SK-N-SH treated with all-trans-retinoic acid at 6 μM for 48 hours (cell line): Measurements from ENCODE around the gene SORL1-AS1.

Source experiments
- ATAC-seq: fragments of 200-7000 bp; cut with Tn5 transposase; 3 replicates; pipeline ENCODE4 v1.9.1; 2020; ENCODE audit warnings: mild to moderate bottlenecking, moderate library complexity
- ARNTL ChIP-seq: fragments of 450-650 bp; formaldehyde crosslinking; IDR thresholded peaks from 2 replicates; pipeline ENCODE4 v1.5.0; 2020; ENCODE audit warnings: low read depth, mild to moderate bottlenecking, moderate library complexity, borderline replicate concordance
- BACH2 ChIP-seq: fragments of 250-450 bp; sonication (Bioruptor Pico); IDR thresholded peaks from 2 replicates; pipeline ENCODE4 v1.9.0; 2021; ENCODE audit warnings: mild to moderate bottlenecking, borderline replicate concordance
- CSDC2 ChIP-seq: fragments of 250-450 bp; sonication (Bioruptor Pico); IDR thresholded peaks from 2 replicates; pipeline ENCODE4 v1.5.0; 2020; ENCODE audit warnings: mild to moderate bottlenecking, moderate library complexity
- ESRRG ChIP-seq: fragments of 250-450 bp; sonication (Bioruptor Pico); IDR thresholded peaks from 2 replicates; pipeline ENCODE4 v1.6.1; 2021; ENCODE audit warnings: mild to moderate bottlenecking
- GLIS3 ChIP-seq: fragments of 250-450 bp; sonication (Bioruptor Pico); IDR thresholded peaks from 2 replicates; pipeline ENCODE4 v1.5.0; 2020; ENCODE audit warnings: mild to moderate bottlenecking, moderate library complexity
- ISL1 ChIP-seq: fragments of 250-450 bp; sonication (Bioruptor Pico); IDR thresholded peaks from 2 replicates; pipeline ENCODE4 v2.1.2; 2022; ENCODE audit warnings: mild to moderate bottlenecking, moderate library complexity
- OSR1 ChIP-seq: fragments of 250-450 bp; sonication (Bioruptor Pico); IDR thresholded peaks from 2 replicates; pipeline ENCODE4 v1.8.0; 2022; ENCODE audit warnings: moderate library complexity, mild to moderate bottlenecking, inconsistent platforms
- PATZ1 ChIP-seq: fragments of 250-450 bp; sonication (Bioruptor Pico); IDR thresholded peaks from 2 replicates; pipeline ENCODE4 v1.8.0; 2020; ENCODE audit warnings: mild to moderate bottlenecking, moderate library complexity, borderline replicate concordance
- POU6F1 ChIP-seq: fragments of 250-450 bp; sonication (Bioruptor Pico); IDR thresholded peaks from 2 replicates; pipeline ENCODE4 v1.8.0; 2021; ENCODE audit warnings: low read depth, mild to moderate bottlenecking, moderate library complexity, borderline replicate concordance
- PPARA ChIP-seq: fragments of 250-450 bp; sonication (Bioruptor Pico); IDR thresholded peaks from 2 replicates; pipeline ENCODE4 v1.5.0; 2020; ENCODE audit warnings: mild to moderate bottlenecking, borderline replicate concordance
- RARB ChIP-seq: fragments of 250-450 bp; sonication (Bioruptor Pico); IDR thresholded peaks from 2 replicates; pipeline ENCODE4 v1.8.0; 2021; ENCODE audit warnings: mild to moderate bottlenecking, moderate library complexity
- SNAI2 ChIP-seq: fragments of 250-450 bp; sonication (Bioruptor Pico); IDR thresholded peaks from 2 replicates; pipeline ENCODE4 v1.5.0; 2020; ENCODE audit warnings: mild to moderate bottlenecking, moderate library complexity
- TCF4 ChIP-seq: fragments of 250-450 bp; sonication (Bioruptor Pico); IDR thresholded peaks from 2 replicates; pipeline ENCODE4 v1.8.0; 2021; ENCODE audit warnings: mild to moderate bottlenecking, moderate library complexity, borderline replicate concordance
- TOX ChIP-seq: fragments of 250-450 bp; sonication (Bioruptor Pico); IDR thresholded peaks from 2 replicates; pipeline ENCODE4 v1.8.0; 2021; ENCODE audit warnings: mild to moderate bottlenecking, moderate library complexity, borderline replicate concordance
- TSHZ2 ChIP-seq: fragments of 250-450 bp; sonication (Bioruptor Pico); IDR thresholded peaks from 2 replicates; pipeline ENCODE4 v1.5.0; 2020; ENCODE audit warnings: mild to moderate bottlenecking, moderate library complexity
- ZFP3 ChIP-seq: fragments of 250-450 bp; sonication (Bioruptor Pico); IDR thresholded peaks from 2 replicates; pipeline ENCODE4 v1.5.0; 2020; ENCODE audit warnings: mild to moderate bottlenecking, moderate library complexity
- ZFP30 ChIP-seq: fragments of 450-650 bp; formaldehyde crosslinking; IDR thresholded peaks from 2 replicates; pipeline ENCODE4 v1.5.0; 2022; ENCODE audit warnings: mild to moderate bottlenecking, moderate library complexity
- ZNF565 ChIP-seq: fragments of 450-650 bp; formaldehyde crosslinking; conservative IDR thresholded peaks from 2 replicates; pipeline ENCODE4 v1.5.0; 2020; ENCODE audit warnings: low read depth, mild to moderate bottlenecking, moderate library complexity
- ZNF70 ChIP-seq: fragments of 450-650 bp; formaldehyde crosslinking; IDR thresholded peaks from 2 replicates; pipeline ENCODE4 v1.5.0; 2020; ENCODE audit warnings: mild to moderate bottlenecking, moderate library complexity
- TF ChIP-seq, protein P1 (sequence below): fragments of 250-450 bp; sonication (Bioruptor Pico); IDR thresholded peaks from 2 replicates; pipeline ENCODE4 v1.5.1; 2021; ENCODE audit warnings: mild to moderate bottlenecking, moderate library complexity
- TF ChIP-seq, protein P2 (sequence below): fragments of 250-450 bp; sonication (Bioruptor Pico); IDR thresholded peaks from 2 replicates; pipeline ENCODE4 v1.5.1; 2020; ENCODE audit warnings: low read depth, mild to moderate bottlenecking, moderate library complexity

The SORL1-AS1 gene

DNA sequence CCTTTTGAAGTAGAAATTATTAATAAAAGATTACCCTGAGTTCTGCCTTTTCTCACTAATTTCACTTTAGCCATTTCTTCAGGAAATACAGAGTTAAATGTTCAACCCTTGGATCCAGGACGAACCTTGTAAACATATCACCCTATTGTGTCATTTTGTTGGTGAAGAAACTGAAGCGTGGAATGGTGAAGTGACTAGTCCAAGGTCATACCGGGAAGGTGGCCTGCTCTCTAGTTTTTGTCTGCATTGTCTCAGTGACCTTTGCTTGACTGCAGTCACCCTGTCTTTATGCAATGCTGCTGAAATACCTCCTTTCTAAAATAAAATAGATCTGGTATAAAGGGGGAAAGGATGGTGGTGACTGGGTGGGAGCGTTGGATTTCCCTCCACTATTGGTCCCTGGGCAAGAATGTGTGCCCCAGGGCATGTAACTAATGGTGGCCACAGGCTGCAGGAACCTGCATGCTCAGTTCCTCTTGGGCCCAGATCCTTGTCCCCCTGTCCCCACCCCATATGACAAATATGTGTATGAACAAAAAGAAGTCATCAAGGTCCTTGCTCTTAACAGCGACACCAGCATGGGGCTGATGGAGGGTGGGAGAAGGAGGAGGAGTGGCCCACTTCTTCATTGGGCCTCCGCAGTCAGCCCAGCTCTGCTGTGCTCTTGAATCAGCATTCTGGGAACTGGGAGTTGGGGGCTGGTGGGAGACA is 977 bp upstream of the SORL1-AS1 start:
- ATAC-seq = no peak
- TF ChIP-seq ZFP30 = no peak
- no peak for TF ChIP-seq CSDC2
- no peak for TF ChIP-seq OSR1
- no peak for TF ChIP-seq PATZ1 (CRISPR knock-in tag)
- no peak for TF ChIP-seq PPARA (CRISPR knock-in tag)
- no peak for TF ChIP-seq GLIS3
- no peak for TF ChIP-seq TOX (CRISPR knock-in tag)
- TF ChIP-seq RARB (CRISPR knock-in tag) = no peak
- TF ChIP-seq ZNF565 = no peak
- no peak for TF ChIP-seq ARNTL (CRISPR knock-in tag)
- TF ChIP-seq ISL1 (CRISPR knock-in tag) = no peak
- TF ChIP-seq, protein P1, sequence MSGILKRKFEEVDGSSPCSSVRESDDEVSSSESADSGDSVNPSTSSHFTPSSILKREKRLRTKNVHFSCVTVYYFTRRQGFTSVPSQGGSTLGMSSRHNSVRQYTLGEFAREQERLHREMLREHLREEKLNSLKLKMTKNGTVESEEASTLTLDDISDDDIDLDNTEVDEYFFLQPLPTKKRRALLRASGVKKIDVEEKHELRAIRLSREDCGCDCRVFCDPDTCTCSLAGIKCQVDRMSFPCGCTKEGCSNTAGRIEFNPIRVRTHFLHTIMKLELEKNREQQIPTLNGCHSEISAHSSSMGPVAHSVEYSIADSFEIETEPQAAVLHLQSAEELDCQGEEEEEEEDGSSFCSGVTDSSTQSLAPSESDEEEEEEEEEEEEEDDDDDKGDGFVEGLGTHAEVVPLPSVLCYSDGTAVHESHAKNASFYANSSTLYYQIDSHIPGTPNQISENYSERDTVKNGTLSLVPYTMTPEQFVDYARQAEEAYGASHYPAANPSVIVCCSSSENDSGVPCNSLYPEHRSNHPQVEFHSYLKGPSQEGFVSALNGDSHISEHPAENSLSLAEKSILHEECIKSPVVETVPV (CRISPR knock-in tag) = no peak
- no peak for TF ChIP-seq TCF4 (CRISPR knock-in tag)
- TF ChIP-seq, all 23 proteins: peak for 0

GRCh38 chr11:121451986-121452608 is 670 bp downstream of the SORL1-AS1 start, which contains the start of gene SORL1:
Gene SORL1, plus strand, starts transcription at chr11:121452314. Its CDS starts 18 bp downstream, at chr11:121452332.
- ATAC-seq = peak; percentile 98
- TF ChIP-seq ARNTL (CRISPR knock-in tag) (no peak), RARB (CRISPR knock-in tag) (no peak), TSHZ2 (CRISPR knock-in tag) (no peak), POU6F1 (CRISPR knock-in tag) (no peak), ZFP30 (no peak), TOX (CRISPR knock-in tag) (no peak), GLIS3 (no peak), BACH2 (CRISPR knock-in tag) (no peak), PATZ1 (CRISPR knock-in tag) (no peak), PPARA (CRISPR knock-in tag) (no peak), ZNF565 (no peak), TCF4 (CRISPR knock-in tag) (no peak), SNAI2 (CRISPR knock-in tag) (no peak), ISL1 (CRISPR knock-in tag) (no peak), ZNF70 (CRISPR knock-in tag) (no peak), ZFP3 (CRISPR knock-in tag) (no peak), ESRRG (CRISPR knock-in tag) (no peak)
- TF ChIP-seq, protein P1 (CRISPR knock-in tag) = no peak
- TF ChIP-seq, protein P2, sequence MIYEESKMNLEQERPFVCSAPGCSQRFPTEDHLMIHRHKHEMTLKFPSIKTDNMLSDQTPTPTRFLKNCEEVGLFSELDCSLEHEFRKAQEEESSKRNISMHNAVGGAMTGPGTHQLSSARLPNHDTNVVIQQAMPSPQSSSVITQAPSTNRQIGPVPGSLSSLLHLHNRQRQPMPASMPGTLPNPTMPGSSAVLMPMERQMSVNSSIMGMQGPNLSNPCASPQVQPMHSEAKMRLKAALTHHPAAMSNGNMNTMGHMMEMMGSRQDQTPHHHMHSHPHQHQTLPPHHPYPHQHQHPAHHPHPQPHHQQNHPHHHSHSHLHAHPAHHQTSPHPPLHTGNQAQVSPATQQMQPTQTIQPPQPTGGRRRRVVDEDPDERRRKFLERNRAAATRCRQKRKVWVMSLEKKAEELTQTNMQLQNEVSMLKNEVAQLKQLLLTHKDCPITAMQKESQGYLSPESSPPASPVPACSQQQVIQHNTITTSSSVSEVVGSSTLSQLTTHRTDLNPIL = no peak
